ENCODE results near the gene ADGRL1.
"Not testable (repeated sequence)": the region's sequence is repeated elsewhere in the genome, so short reads cannot be mapped to it uniquely, and the experiment has no call there.

GRCh38 chr19:14200147-14200841, 5.7 kb downstream of the ADGRL1 start:
- not testable (repeated sequence) for TF ChIP-seq FOSL1 (tag; conservative IDR thresholded peaks at IDR 0.05); E2F6 (IDR thresholded peaks at IDR 0.05; ENCODE audit: borderline replicate concordance in 1 of 2, extremely low read depth in 1 of 2, insufficient read depth in 1 of 2, insufficient read length in 1 of 2, low read depth in 1 of 2, low read length in 1 of 2, poor library complexity in 1 of 2, severe bottlenecking in 1 of 2); CUX1 (CRISPR knock-in tag; IDR thresholded peaks at IDR 0.05); NR2C1 (IDR thresholded peaks at IDR 0.05); NR2C1 (tag; IDR thresholded peaks at IDR 0.05); ZNF174 (CRISPR knock-in tag; IDR thresholded peaks at IDR 0.05); CHD4 (IDR thresholded peaks at IDR 0.05; ENCODE audit: insufficient read depth, insufficient replicate concordance, low read depth, low read length, poor library complexity, severe bottlenecking); CREM (IDR thresholded peaks at IDR 0.05; ENCODE audit: low read depth); THRA (IDR thresholded peaks at IDR 0.05); CCAR2 (IDR thresholded peaks at IDR 0.05; ENCODE audit: low read depth, low read length)
- peak; percentile 65 to 74 (median 68) for TF ChIP-seq CTCF (IDR thresholded peaks at IDR 0.05 in 2 of 3, conservative IDR thresholded peaks at IDR 0.05 in 1 of 3; ENCODE audit: insufficient read depth in 2 of 3, low read depth in 1 of 3, low read length in 3 of 3)
- TF ChIP-seq, protein P1, sequence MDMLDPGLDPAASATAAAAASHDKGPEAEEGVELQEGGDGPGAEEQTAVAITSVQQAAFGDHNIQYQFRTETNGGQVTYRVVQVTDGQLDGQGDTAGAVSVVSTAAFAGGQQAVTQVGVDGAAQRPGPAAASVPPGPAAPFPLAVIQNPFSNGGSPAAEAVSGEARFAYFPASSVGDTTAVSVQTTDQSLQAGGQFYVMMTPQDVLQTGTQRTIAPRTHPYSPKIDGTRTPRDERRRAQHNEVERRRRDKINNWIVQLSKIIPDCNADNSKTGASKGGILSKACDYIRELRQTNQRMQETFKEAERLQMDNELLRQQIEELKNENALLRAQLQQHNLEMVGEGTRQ (CRISPR knock-in tag; IDR thresholded peaks at IDR 0.05): not testable (repeated sequence)
- TF ChIP-seq ZNF121 (CRISPR knock-in tag; conservative IDR thresholded peaks at IDR 0.05): peak; percentile 89
